ENCODE results near the gene GMIP. TPM values are rescaled to one million over a fixed set of nuclear protein-coding genes. Genes with fewer than 3 reads are reported as not detected.

Gene GMIP
- total and polyA plus RNA-seq, 2 of the 4 experiments (the other 2 are of a cell fraction), result 4.1 to 11.0 TPM

DNA sequence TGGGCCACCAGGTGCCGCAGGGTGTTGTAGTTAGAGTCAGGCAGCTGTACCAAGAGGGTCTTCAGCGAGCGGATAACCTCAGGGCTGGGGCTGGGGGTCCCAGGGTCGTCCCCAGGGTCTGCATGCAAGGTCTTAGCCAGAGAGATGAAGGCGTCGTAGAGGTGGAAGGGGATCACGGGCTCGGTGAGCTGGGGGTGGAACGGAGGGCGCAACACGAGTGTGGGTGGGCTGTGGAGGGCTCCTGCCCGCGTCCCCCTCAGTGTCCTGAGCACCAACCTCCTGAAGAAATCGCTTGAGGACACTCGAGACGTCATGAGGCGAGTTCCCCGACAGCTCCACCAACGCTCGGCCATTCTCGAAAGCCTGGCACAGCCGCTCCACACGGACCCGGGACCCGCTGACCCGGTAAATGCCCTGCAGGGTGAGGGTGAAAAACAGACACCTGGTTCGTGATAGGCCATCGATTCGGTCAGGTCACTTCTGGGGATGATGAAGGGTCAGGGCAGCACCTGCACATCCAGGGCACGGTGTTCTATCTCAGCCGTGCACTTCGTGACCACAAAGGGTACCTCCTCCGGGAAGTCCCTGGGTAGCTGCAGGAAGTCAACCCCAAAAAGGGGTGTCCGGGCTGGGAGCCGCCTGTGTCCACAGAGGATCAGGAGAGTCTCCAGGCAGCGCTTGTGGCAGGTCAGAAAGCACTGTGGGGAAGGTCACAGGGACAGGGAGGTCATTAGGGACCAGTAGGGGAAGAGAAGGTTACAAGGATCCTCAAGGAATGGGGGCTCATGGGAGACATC lies 8.7 kb downstream of the GMIP start:
- Histone ChIP-seq H2BK5ac (ENCODE audit: low read depth, low read length, poor library complexity, severe bottlenecking) (no peak overlapping the region), H4K5ac (ENCODE audit: low read depth, low read length) (no peak overlapping the region), H2BK15ac (ENCODE audit: low read depth, low read length) (no peak overlapping the region), H2BK20ac (ENCODE audit: low read depth, low read length) (no peak overlapping the region), H3K27me3 (ENCODE audit: control insufficient read depth, insufficient read depth, low read length) (no peaks in the 10 kb centered on the region), H3K23ac (ENCODE audit: low read depth, low read length) (no peak overlapping the region), H3K9ac (ENCODE audit: low read depth, low read length) (no peak overlapping the region), H2AK9ac (replicated peaks; ENCODE audit: low read depth, low read length, poor library complexity) (peak overlapping the region; percentile 78), H3K9me3 (ENCODE audit: control insufficient read depth, insufficient read depth, low read length) (no peaks in the 10 kb centered on the region), H4K20me1 (ENCODE audit: insufficient read depth, low read length) (no peaks in the 10 kb centered on the region), H3K79me1 (ENCODE audit: low read depth in 1 of 2, low read length in 2 of 2) (no peaks in the 10 kb centered on the region), H4K91ac (ENCODE audit: insufficient read depth, low read depth, low read length) (no peak overlapping the region), H2AFZ (replicated peaks; ENCODE audit: low read length, poor library complexity) (peak overlapping the region; percentile 32), H3K14ac (replicated peaks; ENCODE audit: low read depth, low read length) (no peak overlapping the region), H3K4me2 (ENCODE audit: low read depth, low read length) (no peak overlapping the region), H3K36me3 (ENCODE audit: control insufficient read depth, insufficient read depth, low read length) (peaks cover 51% of the 10 kb centered on the region), H4K8ac (ENCODE audit: low read depth in 2 of 2, low read length in 2 of 2) (no peak overlapping the region), H3K18ac (ENCODE audit: low read depth, low read length) (no peak overlapping the region), H2BK120ac (ENCODE audit: low read depth, low read length) (no peak overlapping the region), H3K56ac (ENCODE audit: extremely low read depth, insufficient read depth, low read length) (no peak overlapping the region), H3K4me3 (ENCODE audit: insufficient read depth, low read depth, low read length) (no peak overlapping the region), H3K9me1 (ENCODE audit: insufficient read depth, low read length) (no peaks in the 10 kb centered on the region; the same call in 1 of the 2 replicates), H3K27ac (ENCODE audit: insufficient read depth, low read length) (no peak overlapping the region), H3K4ac (ENCODE audit: low read depth, low read length) (no peak overlapping the region), H3K4me1 (ENCODE audit: control insufficient read depth, insufficient read depth, low read length) (no peaks in the 10 kb centered on the region), H2AK5ac (ENCODE audit: low read depth, low read length) (no peak overlapping the region)
- in situ Hi-C loops (cut with MboI; ENCODE audit: low sequenced_read_pairs), result loop anchor here (25.0 kb wide), 1 partner anchor 247 kb away; no protein-coding TSS in a partner anchor
- 96% methylated on average over 20 of the region's 36 CpGs; no CpG with 5 or more reads in 1 of the 2 experiments for WGBS, 2 experiments (ENCODE audit: extremely low coverage in 2 of 2, insufficient read length in 1 of 2)
- DNase-seq, result no peak
- ChIA-PET CTCF (no interaction called here), POLR2A (ENCODE audit: unreplicated experiment) (no interaction called here)
- intact Hi-C loops (cut with micrococcal nuclease), result no loop called here
- dilution Hi-C loops (cut with HindIII; ENCODE audit: low sequenced_read_pairs, unreplicated experiment), result no loop called here
- ATAC-seq (ENCODE audit: low read depth), result no peak
- TF ChIP-seq MAFK (IDR thresholded peaks at IDR 0.05; ENCODE audit: low read depth, low read length), result no peak
- TF ChIP-seq MAZ (IDR thresholded peaks at IDR 0.05; ENCODE audit: borderline replicate concordance, low read depth, low read length), result no peak
- TF ChIP-seq, protein P1, sequence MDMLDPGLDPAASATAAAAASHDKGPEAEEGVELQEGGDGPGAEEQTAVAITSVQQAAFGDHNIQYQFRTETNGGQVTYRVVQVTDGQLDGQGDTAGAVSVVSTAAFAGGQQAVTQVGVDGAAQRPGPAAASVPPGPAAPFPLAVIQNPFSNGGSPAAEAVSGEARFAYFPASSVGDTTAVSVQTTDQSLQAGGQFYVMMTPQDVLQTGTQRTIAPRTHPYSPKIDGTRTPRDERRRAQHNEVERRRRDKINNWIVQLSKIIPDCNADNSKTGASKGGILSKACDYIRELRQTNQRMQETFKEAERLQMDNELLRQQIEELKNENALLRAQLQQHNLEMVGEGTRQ (IDR thresholded peaks at IDR 0.05; ENCODE audit: low read depth, low read length), result no peak
- no peak for TF ChIP-seq RFX5 (IDR thresholded peaks at IDR 0.05; ENCODE audit: low read depth, low read length)
- TF ChIP-seq BHLHE40 (IDR thresholded peaks at IDR 0.05; ENCODE audit: low read depth, low read length), result no peak
- TF ChIP-seq SMC3 (IDR thresholded peaks at IDR 0.05; ENCODE audit: low read depth, low read length), result no peak
- no peak for TF ChIP-seq NFE2L2 (IDR thresholded peaks at IDR 0.05; ENCODE audit: low read depth, low read length)
- BruUV-seq (replicated peaks), result TSS peak; percentile 45
